HepG2 (cell line): ENCODE measurements around the gene CTNNA2. TPM values are rescaled to one million over a fixed set of nuclear protein-coding genes. Genes with fewer than 3 reads are reported as not detected.

Source experiments
- ATAC-seq: fragments of 200-7000 bp; cut with Tn5 transposase; 3 replicates; pipeline ENCODE4 v1.9.1; 2020; ENCODE audit warnings: mild to moderate bottlenecking, moderate library complexity
- BruUV-seq: library from RNA; stranded (reverse); fragments of 400-500 nt; replicated peaks from 2 replicates; lab custom pipeline; 2021; lab: Mats Ljungman, UMichigan
- CTCF ChIA-PET: fragments of 300-600 bp; formaldehyde crosslinking; extraction: SDS; loops from one replicate; lab custom pipeline; 2021; ENCODE audit warnings: low total read pairs, inconsistent platforms, low intra/inter-chr PET ratio; lab: Yijun Ruan, JAX
- POLR2A ChIA-PET: fragments of 350-600 bp; sonication (Branson Sonifier 250); formaldehyde crosslinking; loops from one replicate; lab custom pipeline; 2020; ENCODE audit warnings: antibody characterized with exemption, inconsistent platforms; lab: Yijun Ruan, JAX
- DNase-seq: peaks from one replicate; pipeline ENCODE4 v3.0.0-alpha.2; 2015; ENCODE audit warnings: low spot score
- FAIRE-seq: peaks from 3 replicates; lab custom pipeline; 2011; peaks lifted over from hg19 to GRCh38; lab: Jason Lieb, UNC
- H2AFZ ChIP-seq: one replicate; pipeline ENCODE4 v1.6.1; 2011; ENCODE audit warnings: low read length, inconsistent platforms
- H3K27ac ChIP-seq: fragments of 300-600 bp; 3 replicates; pipeline ENCODE4 v1.8.0; 2011; ENCODE audit warnings: mixed run types, mild to moderate bottlenecking, mixed read lengths, low read length, inconsistent platforms; ENCODE audit not compliant: insufficient read depth; ENCODE audit errors: extremely low read length
- H3K27me3 ChIP-seq, 2 experiments: fragments of 200-600 bp in 1 of 2; 2 replicates in 1 of 2; 3 replicates in 1 of 2; pipeline versions ENCODE4 v1.6.0 to v1.8.0; 2011; ENCODE audit warnings: low read length in 2 of 2, mild to moderate bottlenecking in 2 of 2, moderate library complexity in 2 of 2, inconsistent platforms in 1 of 2; ENCODE audit not compliant: insufficient read depth in 2 of 2, control insufficient read depth in 1 of 2
- H3K36me3 ChIP-seq, 2 experiments: fragments of 200-600 bp in 1 of 2; replicated peaks in 1 of 2; 2 replicates in 1 of 2; 3 replicates in 1 of 2; pipeline versions ENCODE4 v1.5.1 to v1.8.0; 2011; ENCODE audit warnings: low read length in 2 of 2, inconsistent platforms in 1 of 2; ENCODE audit not compliant: insufficient read depth in 2 of 2, control insufficient read depth in 1 of 2
- H3K4me1 ChIP-seq: 2 replicates; pipeline ENCODE4 v1.5.1; 2012; ENCODE audit warnings: low read length, inconsistent platforms; ENCODE audit not compliant: insufficient read depth
- H3K4me2 ChIP-seq: 2 replicates; pipeline ENCODE4 v1.6.0; 2011; ENCODE audit warnings: low read depth, low read length, inconsistent platforms
- H3K4me3 ChIP-seq, 3 experiments: fragments of 200-600 bp in 1 of 3; sonication (generic), shearing (Covaris generic) in 1 of 3; replicated peaks in 1 of 3; 2 replicates each; pipeline ENCODE4 v1.5.1; 2011 to 2016; ENCODE audit warnings: low read length in 3 of 3, inconsistent platforms in 2 of 3, low read depth in 2 of 3, mild to moderate bottlenecking in 2 of 3, control low read depth in 1 of 3, mixed read lengths in 1 of 3; ENCODE audit not compliant: insufficient read depth in 1 of 3
- H3K79me2 ChIP-seq: one replicate; pipeline ENCODE4 v1.6.1; 2011; ENCODE audit warnings: low read length, inconsistent platforms; ENCODE audit not compliant: insufficient read depth
- H3K9ac ChIP-seq: 2 replicates; pipeline ENCODE4 v1.6.0; 2011; ENCODE audit warnings: mild to moderate bottlenecking, low read depth, low read length, inconsistent platforms; ENCODE audit not compliant: insufficient read depth
- H3K9me3 ChIP-seq: 2 replicates; pipeline ENCODE4 v1.5.1; 2012; ENCODE audit warnings: mild to moderate bottlenecking, low read length
- H4K20me1 ChIP-seq: 2 replicates; pipeline ENCODE4 v1.6.0; 2011; ENCODE audit warnings: inconsistent platforms, mild to moderate bottlenecking, low read length, moderate library complexity; ENCODE audit not compliant: insufficient read depth
- ELF3 ChIP-seq: IDR thresholded peaks from 2 replicates; pipeline ENCODE4 v1.6.1; 2016; ENCODE audit warnings: missing genetic modification reagents, missing compliant biosample characterization
- FOSL1 ChIP-seq: sonication (generic); formaldehyde crosslinking; IDR thresholded peaks from 2 replicates; pipeline ENCODE4 v1.9.0; 2021; ENCODE audit warnings: missing genetic modification reagents, borderline replicate concordance
- KDM2A ChIP-seq: sonication (generic); formaldehyde crosslinking; IDR thresholded peaks from 2 replicates; pipeline ENCODE4 v1.4.0; 2020; ENCODE audit warnings: low read depth, missing genetic modification reagents, borderline replicate concordance
- MTA1 ChIP-seq: sonication (generic); formaldehyde crosslinking; IDR thresholded peaks from 2 replicates; pipeline ENCODE4 v1.4.0; 2020; ENCODE audit warnings: missing genetic modification reagents, mild to moderate bottlenecking, borderline replicate concordance
- NCOA5 ChIP-seq: sonication (generic); formaldehyde crosslinking; IDR thresholded peaks from 2 replicates; pipeline ENCODE4 v1.4.0; 2020; ENCODE audit warnings: missing genetic modification reagents
- RBFOX2 ChIP-seq: fragments of 200-400 bp; formaldehyde crosslinking; IDR thresholded peaks from 2 replicates; pipeline ENCODE4 v1.6.1; 2017; ENCODE audit warnings: low read depth, mild to moderate bottlenecking, low read length
- REL ChIP-seq: sonication (generic); formaldehyde crosslinking; conservative IDR thresholded peaks from 2 replicates; pipeline ENCODE4 v1.8.0; 2022; ENCODE audit warnings: mild to moderate bottlenecking, missing genetic modification reagents, moderate library complexity
- TCF7 ChIP-seq: sonication (generic); IDR thresholded peaks from 2 replicates; pipeline ENCODE4 v1.6.1; 2016; ENCODE audit warnings: antibody characterized with exemption, low read depth
- TFAP4 ChIP-seq: sonication (generic); IDR thresholded peaks from 2 replicates; pipeline ENCODE4 v1.6.1; 2016; ENCODE audit warnings: low read depth, borderline replicate concordance
- ZBTB46 ChIP-seq: sonication (generic); formaldehyde crosslinking; IDR thresholded peaks from 2 replicates; pipeline ENCODE4 v1.4.0; 2020; ENCODE audit warnings: mild to moderate bottlenecking, missing genetic modification reagents, borderline replicate concordance
- ZFYVE20 ChIP-seq: sonication (generic); formaldehyde crosslinking; IDR thresholded peaks from 2 replicates; pipeline ENCODE4 v1.8.0; 2023; ENCODE audit warnings: low read depth, mild to moderate bottlenecking, moderate library complexity, missing genetic modification reagents, borderline replicate concordance
- ZNF17 ChIP-seq: sonication (generic); formaldehyde crosslinking; IDR thresholded peaks from 2 replicates; pipeline ENCODE4 v1.5.0; 2020; ENCODE audit warnings: mild to moderate bottlenecking, missing genetic modification reagents
- ZNF234 ChIP-seq: sonication (generic); formaldehyde crosslinking; conservative IDR thresholded peaks from 2 replicates; pipeline ENCODE4 v1.5.1; 2020; ENCODE audit warnings: mild to moderate bottlenecking, missing genetic modification reagents
- ZNF431 ChIP-seq: sonication (generic); formaldehyde crosslinking; IDR thresholded peaks from 2 replicates; pipeline ENCODE4 v1.9.0; 2022; ENCODE audit warnings: missing genetic modification reagents, low read depth, mild to moderate bottlenecking, borderline replicate concordance
- ZNF713 ChIP-seq: sonication (generic); formaldehyde crosslinking; IDR thresholded peaks from 2 replicates; pipeline ENCODE4 v1.4.0; 2020; ENCODE audit warnings: mild to moderate bottlenecking, missing genetic modification reagents
- ZNF782 ChIP-seq: sonication (generic); formaldehyde crosslinking; IDR thresholded peaks from 2 replicates; pipeline ENCODE4 v1.4.0; 2020; ENCODE audit warnings: missing genetic modification reagents, mild to moderate bottlenecking, borderline replicate concordance
- ZXDC ChIP-seq: sonication (generic); formaldehyde crosslinking; IDR thresholded peaks from 2 replicates; pipeline ENCODE4 v1.5.0; 2020; ENCODE audit warnings: mild to moderate bottlenecking, missing genetic modification reagents
- WGBS: methylation state at CpG from one replicate; pipeline ENCODE4 v1.1.6; 2017; ENCODE audit warnings: low lambda C conversion rate; 5-methylcytosine and 5-hydroxymethylcytosine counted together
- in situ Hi-C: cut with HindIII; loops from 2 replicates; pipeline ENCODE4 v1.10.0; 2017; ENCODE audit warnings: low pct_unique_long_range_greater_than_20kb; ENCODE audit not compliant: extremely low pct_ligation_motif_present
- intact Hi-C: fragments of 100-400 bp; cut with micrococcal nuclease; formaldehyde crosslinking; loops from one replicate; pipeline ENCODE4 v1.10.0; 2022; ENCODE audit not compliant: unreplicated experiment
- polyA plus RNA-seq, 8 experiments: library from polyadenylated mRNA; depleted of rRNA in 3 of 8; stranded (reverse) in 7 of 8; unstranded in 1 of 8; fragments of >200 nt; fragmentation: Illumina TruSeq in 4 of 8; extraction: Trizol in 4 of 8; gene quantifications; 2 replicates each; pipeline versions ENCODE4 v1.2.1 to v1.2.3, GENCODE V29; 2011 to 2016; ENCODE audit warnings: low read depth in 4 of 8, missing spikeins in 1 of 8, mixed read lengths in 1 of 8; ENCODE audit not compliant: insufficient read depth in 1 of 8
- total RNA-seq, 5 experiments: library from RNA; depleted of rRNA; stranded (reverse); fragments of >200 nt; fragmentation: Illumina TruSeq; extraction: Trizol; gene quantifications; 2 replicates each; pipeline ENCODE4 v1.2.3, GENCODE V29; 2016; ENCODE audit warnings: low read depth in 1 of 5
- TF ChIP-seq, protein P1 (sequence below): sonication (generic); formaldehyde crosslinking; IDR thresholded peaks from 2 replicates; pipeline ENCODE4 v1.5.1; 2020; ENCODE audit warnings: missing genetic modification reagents, mild to moderate bottlenecking, borderline replicate concordance

CTNNA2 gene
- total and polyA plus RNA-seq, 2 of the 13 experiments (the other 11 are each of a cell fraction or from before 2014, with no cell fraction given), result not detected

GRCh38 chr2:80257450-80257849 lies 744.6 kb downstream of the CTNNA2 start (continued):
- TF ChIP-seq ZNF234 (no peak), ZNF713 (CRISPR knock-in tag) (no peak), ZNF17 (no peak), KDM2A (no peak), FOSL1 (CRISPR knock-in tag) (no peak)
- TF ChIP-seq, protein P1, sequence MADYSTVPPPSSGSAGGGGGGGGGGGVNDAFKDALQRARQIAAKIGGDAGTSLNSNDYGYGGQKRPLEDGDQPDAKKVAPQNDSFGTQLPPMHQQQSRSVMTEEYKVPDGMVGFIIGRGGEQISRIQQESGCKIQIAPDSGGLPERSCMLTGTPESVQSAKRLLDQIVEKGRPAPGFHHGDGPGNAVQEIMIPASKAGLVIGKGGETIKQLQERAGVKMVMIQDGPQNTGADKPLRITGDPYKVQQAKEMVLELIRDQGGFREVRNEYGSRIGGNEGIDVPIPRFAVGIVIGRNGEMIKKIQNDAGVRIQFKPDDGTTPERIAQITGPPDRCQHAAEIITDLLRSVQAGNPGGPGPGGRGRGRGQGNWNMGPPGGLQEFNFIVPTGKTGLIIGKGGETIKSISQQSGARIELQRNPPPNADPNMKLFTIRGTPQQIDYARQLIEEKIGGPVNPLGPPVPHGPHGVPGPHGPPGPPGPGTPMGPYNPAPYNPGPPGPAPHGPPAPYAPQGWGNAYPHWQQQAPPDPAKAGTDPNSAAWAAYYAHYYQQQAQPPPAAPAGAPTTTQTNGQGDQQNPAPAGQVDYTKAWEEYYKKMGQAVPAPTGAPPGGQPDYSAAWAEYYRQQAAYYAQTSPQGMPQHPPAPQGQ (CRISPR knock-in tag), result no peak

DNA sequence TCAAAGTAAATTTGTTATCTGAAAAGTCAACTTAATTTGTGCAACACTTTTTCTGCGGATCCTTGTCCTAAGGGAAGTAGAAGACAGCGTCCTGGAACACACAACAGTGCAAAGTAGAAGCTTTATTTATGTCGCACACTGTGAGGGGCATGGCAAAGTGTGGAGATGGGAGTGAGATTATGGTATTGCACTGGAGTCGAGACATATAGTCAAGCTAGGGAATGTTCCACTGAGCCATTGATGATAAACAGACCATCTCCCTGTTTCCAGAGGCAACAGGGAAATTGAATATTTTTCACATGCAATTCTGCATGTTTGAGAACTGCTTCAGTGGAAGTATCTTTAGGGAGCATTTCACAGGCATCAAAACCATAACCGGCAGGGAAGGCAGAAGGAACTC lies 745.5 kb downstream of the CTNNA2 start:
- Histone ChIP-seq H3K4me2 (no peak overlapping the region), H4K20me1 (no peaks in the 10 kb centered on the region), H3K27me3 (no peaks in the 10 kb centered on the region), H3K4me3 (no peak overlapping the region), H3K9me3 (no peaks in the 10 kb centered on the region), H3K36me3 (no peaks in the 10 kb centered on the region), H2AFZ (no peak overlapping the region), H3K27ac (no peak overlapping the region), H3K4me1 (no peaks in the 10 kb centered on the region), H3K79me2 (no peaks in the 10 kb centered on the region), H3K9ac (no peak overlapping the region)
- FAIRE-seq, result no peak
- no peak for ATAC-seq
- WGBS, result 12% methylated on average over 5 of the region's 5 CpGs
- in situ Hi-C loops (no loop called here), intact Hi-C loops (no loop called here)
- POLR2A ChIA-PET, result no interaction called here
- CTCF ChIA-PET, result no interaction called here
- BruUV-seq, result no TSS peak
- no peak for DNase-seq
- TF ChIP-seq NCOA5 (CRISPR knock-in tag) (no peak), ZXDC (CRISPR knock-in tag) (no peak), TCF7 (no peak), RBFOX2 (no peak), REL (no peak), ELF3 (CRISPR knock-in tag) (no peak), TFAP4 (no peak), MTA1 (CRISPR knock-in tag) (no peak), ZNF782 (no peak), ZBTB46 (CRISPR knock-in tag) (no peak), ZFYVE20 (no peak), ZNF431 (CRISPR knock-in tag) (no peak)
